Heart right ventricle (tissue), 16 donors: Measurements from ENCODE around the gene CDK6. TPM values are rescaled to one million over a fixed set of nuclear protein-coding genes. Genes with fewer than 3 reads are reported as not detected.
"Not testable (repeated sequence)": the region's sequence is repeated elsewhere in the genome, so short reads cannot be mapped to it uniquely, and the experiment has no call there.

Experiments
- ATAC-seq, 8 donors: fragments of 200-7000 bp; cut with Tn5 transposase; one replicate each; pipeline ENCODE4 v1.9.1; 2020; ENCODE audit warnings: mild to moderate bottlenecking in 8 of 8, moderate library complexity in 8 of 8, moderate number of reproducible peaks in 1 of 8
- DNase-seq, 2 donors: peaks; one replicate each; pipeline ENCODE4 v3.0.0-alpha.2; 2020
- H3K27ac ChIP-seq, 10 donors: fragments of 200-600 bp; sonication (generic) in 2 of 10; one replicate each; pipeline versions ENCODE4 v1.5.0 to v1.8.0; 2020 to 2022; ENCODE audit warnings: mild to moderate bottlenecking in 3 of 10
- H3K27me3 ChIP-seq, 7 donors: fragments of 200-600 bp; one replicate each; pipeline ENCODE4 v1.8.0; 2021 to 2022; ENCODE audit warnings: mild to moderate bottlenecking in 2 of 7
- H3K36me3 ChIP-seq, 9 donors: fragments of 200-600 bp; sonication (generic) in 1 of 9; one replicate each; pipeline versions ENCODE4 v1.5.0 to v1.8.0; 2020 to 2022; ENCODE audit warnings: mild to moderate bottlenecking in 2 of 9
- H3K4me1 ChIP-seq, 9 donors: fragments of 200-600 bp; sonication (generic) in 1 of 9; one replicate each; pipeline versions ENCODE4 v1.5.0 to v1.8.0; 2020 to 2022; ENCODE audit warnings: mild to moderate bottlenecking in 4 of 9
- H3K4me3 ChIP-seq, 10 donors: fragments of 200-600 bp; sonication (generic) in 2 of 10; one replicate each; pipeline versions ENCODE4 v1.5.0 to v1.8.0; 2020 to 2022; ENCODE audit warnings: mild to moderate bottlenecking in 7 of 10, moderate library complexity in 2 of 10
- H3K9me3 ChIP-seq, 11 donors: fragments of 200-600 bp in 10 of 11; sonication (generic) in 2 of 11; one replicate each; pipeline versions ENCODE4 v1.5.0 to v1.8.0; 2013 to 2022; ENCODE audit warnings: mild to moderate bottlenecking in 2 of 11, control low read depth in 1 of 11, moderate library complexity in 1 of 11
- CTCF ChIP-seq, 9 donors: fragments of 200-600 bp; sonication (generic) in 2 of 9; IDR thresholded peaks; one replicate each; pipeline versions ENCODE4 v1.5.0 to v1.8.0; 2021 to 2022; ENCODE audit warnings: antibody characterized with exemption in 9 of 9, mild to moderate bottlenecking in 5 of 9, moderate library complexity in 1 of 9
- WGBS, 2 donors: extraction: QIAGEN DNeasy Blood & Tissue Kit; methylation state at CpG; one replicate each; pipeline ENCODE4 v1.1.7; 2013; ENCODE audit warnings: inconsistent platforms in 1 of 2; 5-methylcytosine and 5-hydroxymethylcytosine counted together
- intact Hi-C, 10 donors: fragments of 100-400 bp; cut with DNase I; formaldehyde crosslinking; loops; one replicate each; pipeline versions ENCODE4 v1.11.1 to v1.14.2; 2022
- long read RNA-seq, 3 donors: library from polyadenylated mRNA; unstranded; transcript quantifications; one replicate each; pipeline ENCODE4 v2.0.0, GENCODE V29; 2020 to 2021
- polyA plus RNA-seq, 2 donors: library from polyadenylated mRNA; stranded (reverse); fragments of 200-250 nt; gene quantifications; one replicate each; pipeline ENCODE4 v1.2.3, GENCODE V29; 2013
- total RNA-seq, 10 donors: library from RNA; stranded (reverse); fragmentation: NEBNext Ultra II Directional in 3 of 10; extraction: Animal tissue kit (Norgen Biotek cat#: 25700) in 3 of 10; gene quantifications; one replicate each; pipeline versions ENCODE4 v1.2.1 to v1.2.4, GENCODE V29; 2021 to 2023
- donor health status: Arrhythmogenic right ventricular cardiomyopathy.
- donor health status: ischemic (EF 13 %, LVEDD 7.1; RV severe dilation, severe dysfunction).
- donor health status: healthy with polysubstance abuse.
- donor health status: DM: no; HTN: yes; CAD: no.
- donor health status: DM: no; HTN: no; CAD: no.
- donor health status: ischemic (EF 25% LVEDD 6.9; RV normal size, moderate dysfunction).
- donor health status: ischemic (EF 25% LVEDD 5.7; RV mildly dilated, moderate dysfunction).
- donor health status: healthy.
- donor health status: DM: yes; HTN: yes; CAD: no.
- donor health status: Ischemic cardiomyopathy.
- donor health status: ischemic (EF 35%, LVEDD 5.7; RV mildly dilated, moderate dysfunction).
- donor health status: nonischemic (EF 11% LVEDD 7.7; RV severe dilation, severe dysfunction).
- donor health status: DM: yes; HTN: yes; CAD: no.
- donor health status: PGD.
- donor health status: ischemic (EF 29% LVEDD 5.4; RV normal size, mild dysfunction).
- donor health status: nonischemic (EF 23%, LVEDD 6.1; RV moderate dilation, normal function).

The CDK6 gene
- total RNA-seq = 10 to 100 TPM; 12.9 to 31.5 (median 16.8) TPM
- 1 to 10 TPM; 2.6 to 3.0 TPM for polyA plus RNA-seq
- long read RNA-seq, donor 1, partial matches to known transcripts = 9 of 20 reads
- long read RNA-seq, donor 1, other reads (novel, unspliced or antisense) = 9 of 20 reads
- long read RNA-seq, donor 2, full-length matches to known transcripts = 3 of 19 reads
- long read RNA-seq, donor 2, partial matches to known transcripts = 6 of 19 reads
- long read RNA-seq, donor 2, other reads (novel, unspliced or antisense) = 10 of 19 reads
- long read RNA-seq, donor 3, full-length matches to known transcripts = 7 of 95 reads
- long read RNA-seq, donor 3, partial matches to known transcripts = 15 of 95 reads
- long read RNA-seq, donor 3, other reads (novel, unspliced or antisense) = 73 of 95 reads

- peaks cover 0 to 20% (median 15%) of the 10 kb centered on the region in 9 donors for H3K4me1 ChIP-seq
- peak; percentile 60 to 71 for DNase-seq
- peak; percentile 25 to 61 (median 48) for ATAC-seq
Measured at GRCh38 chr7:92836489-92836999, at the start of gene CDK6. TSS of gene CDK6 (minus strand) at chr7:92836573. CDS start at chr7:92833323, 3,250 bp downstream.

GRCh38 chr7:92886039-92886438, 49.7 kb upstream of the CDK6 start:
- H3K9me3 ChIP-seq = peaks cover 0 to 50% (median 15%) of the 10 kb centered on the region in 11 donors
- WGBS, 2 donors = 78 to 87% methylated on average over 2 of the region's 2 CpGs
- H3K36me3 ChIP-seq, H3K27me3 ChIP-seq, DNase-seq, intact Hi-C loops, H3K4me1 ChIP-seq, H3K27ac ChIP-seq, ATAC-seq, H3K4me3 ChIP-seq: not testable (repeated sequence)

More at GRCh38 chr7:92836489-92836999, at the start of gene CDK6:
- 0 to 1% methylated on average over 40 to 54 of the region's 54 CpGs for WGBS, 2 donors
- Histone ChIP-seq H3K4me3 (peak within 1 kb of the TSS; percentile 71 to 95 (median 88)), H3K27me3 (no peaks in the 10 kb centered on the region), H3K9me3 (no peaks in the 10 kb centered on the region), H3K27ac (peak within 1 kb of the TSS; percentile 36 to 98 (median 92)), H3K36me3 (no peaks in the 10 kb centered on the region)
- no peak for TF ChIP-seq CTCF (IDR thresholded peaks at IDR 0.05)
- intact Hi-C loops = loop anchor here in 3 of 10 donors (2.0 to 10.0 kb wide), 5 partner anchors 52 to 216 kb away; no protein-coding TSS in a partner anchor

GRCh38 chr7:92884218-92884617, 47.8 kb upstream of the CDK6 start:
- Histone ChIP-seq H3K27ac (no peak overlapping the region), H3K4me3 (no peak overlapping the region), H3K9me3 (peaks cover 0 to 50% (median 15%) of the 10 kb centered on the region in 11 donors), H3K27me3 (no peaks in the 10 kb centered on the region), H3K4me1 (no peaks in the 10 kb centered on the region), H3K36me3 (no peaks in the 10 kb centered on the region)
- no peak for ATAC-seq
- intact Hi-C loops = loop anchor here in 1 of 10 donors (5.0 kb wide), 1 partner anchor 262 kb away; no protein-coding TSS in a partner anchor
- DNase-seq = no peak
- TF ChIP-seq CTCF (IDR thresholded peaks at IDR 0.05) = no peak

GRCh38 chr7:92882760-92883159, 46.4 kb upstream of the CDK6 start:
- Histone ChIP-seq H3K9me3 (peaks cover 0 to 45% (median 15%) of the 10 kb centered on the region in 11 donors), H3K4me3 (no peak overlapping the region), H3K36me3 (no peaks in the 10 kb centered on the region), H3K27ac (no peak overlapping the region), H3K27me3 (no peaks in the 10 kb centered on the region), H3K4me1 (no peaks in the 10 kb centered on the region)
- DNase-seq (no peak), ATAC-seq (no peak)
- TF ChIP-seq CTCF (IDR thresholded peaks at IDR 0.05) = no peak
- 80 to 89% methylated on average over 1 of the region's 1 CpG for WGBS, 2 donors
- intact Hi-C loops = loop anchor here in 1 of 10 donors (5.0 kb wide), 1 partner anchor 260 kb away; no protein-coding TSS in a partner anchor
